Measurements from ENCODE around the gene ENTHD1.

Gene ENTHD1

GRCh38 chr22:39710380-39711150 is 183.0 kb downstream of the ENTHD1 start:
- no peak overlapping the region for H3K4me3 ChIP-seq (ENCODE audit: low read depth, low read length)
- TF ChIP-seq MYC (IDR thresholded peaks at IDR 0.05; ENCODE audit: low read depth, low read length) (no peak), MAX (IDR thresholded peaks at IDR 0.05; ENCODE audit: low read depth, low read length) (no peak), POLR2A (IDR thresholded peaks at IDR 0.05; ENCODE audit: extremely low read depth, insufficient read length) (no peak)
- TF ChIP-seq, protein P1, sequence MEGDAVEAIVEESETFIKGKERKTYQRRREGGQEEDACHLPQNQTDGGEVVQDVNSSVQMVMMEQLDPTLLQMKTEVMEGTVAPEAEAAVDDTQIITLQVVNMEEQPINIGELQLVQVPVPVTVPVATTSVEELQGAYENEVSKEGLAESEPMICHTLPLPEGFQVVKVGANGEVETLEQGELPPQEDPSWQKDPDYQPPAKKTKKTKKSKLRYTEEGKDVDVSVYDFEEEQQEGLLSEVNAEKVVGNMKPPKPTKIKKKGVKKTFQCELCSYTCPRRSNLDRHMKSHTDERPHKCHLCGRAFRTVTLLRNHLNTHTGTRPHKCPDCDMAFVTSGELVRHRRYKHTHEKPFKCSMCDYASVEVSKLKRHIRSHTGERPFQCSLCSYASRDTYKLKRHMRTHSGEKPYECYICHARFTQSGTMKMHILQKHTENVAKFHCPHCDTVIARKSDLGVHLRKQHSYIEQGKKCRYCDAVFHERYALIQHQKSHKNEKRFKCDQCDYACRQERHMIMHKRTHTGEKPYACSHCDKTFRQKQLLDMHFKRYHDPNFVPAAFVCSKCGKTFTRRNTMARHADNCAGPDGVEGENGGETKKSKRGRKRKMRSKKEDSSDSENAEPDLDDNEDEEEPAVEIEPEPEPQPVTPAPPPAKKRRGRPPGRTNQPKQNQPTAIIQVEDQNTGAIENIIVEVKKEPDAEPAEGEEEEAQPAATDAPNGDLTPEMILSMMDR (IDR thresholded peaks at IDR 0.05; ENCODE audit: low read depth, low read length) = no peak
- no peak for DNase-seq (ENCODE audit: low read depth)

DNA sequence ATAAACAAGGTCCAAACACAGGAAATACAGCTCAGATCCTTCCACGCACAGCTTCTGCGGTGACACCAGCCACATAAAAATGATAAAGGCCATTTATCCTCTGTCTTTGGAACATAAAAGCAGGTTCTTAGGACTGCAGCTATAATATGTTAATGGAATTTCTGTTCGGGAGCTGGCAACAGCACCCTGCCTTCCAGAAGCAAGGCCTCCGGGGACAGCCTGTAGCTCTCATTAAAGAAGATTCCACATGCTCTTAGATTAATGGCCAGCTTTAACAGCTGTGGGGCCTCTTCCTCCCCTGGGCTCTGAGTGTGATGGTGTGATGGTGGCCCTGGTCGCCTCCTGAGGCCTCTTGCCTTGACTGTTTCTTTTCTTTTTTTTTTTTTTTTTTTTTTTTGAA is 185.7 kb downstream of the ENTHD1 start:
- H3K4me3 ChIP-seq (ENCODE audit: low read depth, low read length) = no peak overlapping the region
- no peak for DNase-seq (ENCODE audit: low read depth)
- TF ChIP-seq, protein P1 (IDR thresholded peaks at IDR 0.05; ENCODE audit: low read depth, low read length) = no peak
- TF ChIP-seq MAX (IDR thresholded peaks at IDR 0.05; ENCODE audit: low read depth, low read length) (no peak), MYC (IDR thresholded peaks at IDR 0.05; ENCODE audit: low read depth, low read length) (no peak), POLR2A (IDR thresholded peaks at IDR 0.05; ENCODE audit: extremely low read depth, insufficient read length) (no peak)

- H3K4me3 ChIP-seq (ENCODE audit: low read depth, low read length) = no peak overlapping the region
- TF ChIP-seq MYC (IDR thresholded peaks at IDR 0.05; ENCODE audit: low read depth, low read length) = no peak
- no peak for DNase-seq (ENCODE audit: low read depth)
These were observed 186.2 kb downstream of the ENTHD1 start for GRCh38 chr22:39707351-39707750.

DNA sequence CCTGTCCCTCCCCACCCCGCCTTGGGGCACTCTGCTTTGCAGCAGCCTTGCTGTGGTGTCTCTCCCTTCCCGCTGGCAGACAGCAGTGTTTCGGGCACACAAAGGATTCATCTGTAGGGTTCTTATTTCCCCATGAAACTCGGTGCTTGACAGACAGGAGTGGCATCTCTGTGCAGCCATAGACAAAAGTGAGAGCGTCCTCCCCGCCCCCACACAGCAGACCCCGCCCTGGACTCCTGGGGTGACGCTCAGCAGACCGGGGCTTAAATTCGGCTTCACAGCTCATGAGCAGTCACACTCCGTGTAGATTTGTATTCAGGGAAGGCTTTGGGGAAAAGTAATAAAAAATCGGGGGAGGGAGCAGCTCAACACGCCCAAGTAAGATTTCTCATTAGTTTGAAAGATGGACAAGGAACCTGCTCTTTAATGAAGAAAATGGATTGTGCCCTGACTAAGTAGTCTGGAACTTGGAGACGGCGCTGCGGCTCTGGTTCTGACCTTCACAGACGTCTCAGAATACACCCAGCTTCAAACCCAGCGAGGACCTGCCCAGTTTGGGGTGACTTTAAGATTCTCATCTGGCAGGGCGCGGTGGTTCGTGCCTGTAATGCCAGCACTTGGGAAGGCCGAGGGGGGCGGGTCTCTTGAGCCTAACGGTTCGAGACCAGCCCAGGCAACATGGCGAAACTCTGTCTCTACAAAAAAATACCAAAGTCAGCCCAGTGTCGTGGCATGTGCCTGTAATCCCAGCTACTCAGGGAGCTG is 187.0 kb downstream of the ENTHD1 start:
- no peak overlapping the region for H3K4me3 ChIP-seq (ENCODE audit: low read depth, low read length)
- no peak for DNase-seq (ENCODE audit: low read depth)
- TF ChIP-seq MYC (IDR thresholded peaks at IDR 0.05; ENCODE audit: low read depth, low read length) = no peak
- TF ChIP-seq MAX (IDR thresholded peaks at IDR 0.05; ENCODE audit: low read depth, low read length) = no peak
- no peak for TF ChIP-seq POLR2A (IDR thresholded peaks at IDR 0.05; ENCODE audit: extremely low read depth, insufficient read length)
- TF ChIP-seq, protein P1 (IDR thresholded peaks at IDR 0.05; ENCODE audit: low read depth, low read length) = no peak

DNA sequence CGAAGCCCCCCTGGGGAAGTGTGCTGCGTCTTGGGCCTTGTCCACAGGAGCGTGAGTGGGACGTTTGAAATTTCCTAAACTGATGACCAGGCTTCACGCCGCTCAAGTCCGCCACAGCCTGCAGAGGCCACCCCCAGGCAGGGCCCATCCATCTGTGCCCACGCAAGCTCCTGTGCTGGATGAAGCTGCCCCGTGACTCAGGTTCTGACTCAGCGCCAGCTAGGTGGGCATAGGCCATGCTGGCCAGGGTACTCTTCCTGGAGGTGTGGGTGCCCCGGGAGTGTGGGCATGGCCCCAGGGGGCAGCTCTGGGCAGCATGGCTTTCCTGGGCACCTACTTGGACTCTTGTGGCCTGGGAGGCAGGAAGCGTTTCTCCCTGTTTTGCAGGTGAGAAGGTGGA is 188.2 kb downstream of the ENTHD1 start:
- H3K4me3 ChIP-seq (ENCODE audit: low read depth, low read length) = no peak overlapping the region
- no peak for DNase-seq (ENCODE audit: low read depth)
- TF ChIP-seq MAX (IDR thresholded peaks at IDR 0.05; ENCODE audit: low read depth, low read length) = no peak
- TF ChIP-seq, protein P1 (IDR thresholded peaks at IDR 0.05; ENCODE audit: low read depth, low read length) = no peak
- TF ChIP-seq POLR2A (IDR thresholded peaks at IDR 0.05; ENCODE audit: extremely low read depth, insufficient read length) = no peak
- no peak for TF ChIP-seq MYC (IDR thresholded peaks at IDR 0.05; ENCODE audit: low read depth, low read length)

DNA sequence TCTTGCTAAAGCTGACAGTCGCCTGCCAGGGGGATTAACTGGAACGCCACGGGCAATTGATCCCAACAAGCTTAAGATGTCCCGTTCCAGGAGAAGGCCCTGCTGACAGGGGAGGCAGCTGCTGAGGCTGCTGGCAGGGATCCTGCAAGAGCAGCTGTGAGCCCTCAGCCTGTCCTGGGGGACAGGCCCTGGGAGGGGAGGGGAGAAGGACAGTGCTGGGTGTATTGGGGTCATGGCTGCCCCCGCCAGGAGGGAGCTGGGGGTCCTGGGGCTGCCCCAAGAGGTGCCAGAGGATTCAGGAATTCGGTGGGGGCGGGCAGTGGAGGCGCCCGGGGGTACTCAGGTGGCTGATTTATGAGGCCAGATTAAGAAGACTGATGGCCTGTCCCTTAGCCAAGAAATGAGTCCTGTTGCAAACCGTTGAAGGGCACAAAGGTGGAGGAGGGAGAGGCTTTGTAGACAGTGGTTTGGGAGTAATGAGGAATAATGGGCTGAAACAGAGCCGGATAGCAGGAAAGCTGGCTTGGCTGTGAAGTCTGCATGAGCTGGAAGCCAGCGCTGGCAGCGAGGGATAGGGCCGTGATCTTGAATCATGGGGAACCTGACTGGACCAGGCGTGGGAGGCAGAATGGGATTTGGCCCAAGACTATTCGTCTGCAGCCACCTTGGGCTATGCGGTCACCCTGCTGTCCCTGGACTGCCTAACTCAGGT is 189.5 kb downstream of the ENTHD1 start:
- DNase-seq (ENCODE audit: low read depth) = no peak
- TF ChIP-seq, protein P1 (IDR thresholded peaks at IDR 0.05; ENCODE audit: low read depth, low read length) = no peak
- TF ChIP-seq POLR2A (IDR thresholded peaks at IDR 0.05; ENCODE audit: extremely low read depth, insufficient read length) (no peak), MYC (IDR thresholded peaks at IDR 0.05; ENCODE audit: low read depth, low read length) (no peak), MAX (IDR thresholded peaks at IDR 0.05; ENCODE audit: low read depth, low read length) (no peak)
- no peak overlapping the region for H3K4me3 ChIP-seq (ENCODE audit: low read depth, low read length)

All from NB4 (cell line).